ACHN (cell line): ENCODE data around the gene SIPA1L3.

ENCODE experiments used
- DNase-seq: peaks from one replicate; pipeline ENCODE4 v3.0.0-alpha.2; 2015
- in situ Hi-C: cut with HindIII; loops from 2 replicates; pipeline ENCODE4 v1.10.0; 2017; ENCODE audit warnings: low sequenced_read_pairs, low pct_ligation_motif_present, low pct_unique_long_range_greater_than_20kb

Gene SIPA1L3

DNA sequence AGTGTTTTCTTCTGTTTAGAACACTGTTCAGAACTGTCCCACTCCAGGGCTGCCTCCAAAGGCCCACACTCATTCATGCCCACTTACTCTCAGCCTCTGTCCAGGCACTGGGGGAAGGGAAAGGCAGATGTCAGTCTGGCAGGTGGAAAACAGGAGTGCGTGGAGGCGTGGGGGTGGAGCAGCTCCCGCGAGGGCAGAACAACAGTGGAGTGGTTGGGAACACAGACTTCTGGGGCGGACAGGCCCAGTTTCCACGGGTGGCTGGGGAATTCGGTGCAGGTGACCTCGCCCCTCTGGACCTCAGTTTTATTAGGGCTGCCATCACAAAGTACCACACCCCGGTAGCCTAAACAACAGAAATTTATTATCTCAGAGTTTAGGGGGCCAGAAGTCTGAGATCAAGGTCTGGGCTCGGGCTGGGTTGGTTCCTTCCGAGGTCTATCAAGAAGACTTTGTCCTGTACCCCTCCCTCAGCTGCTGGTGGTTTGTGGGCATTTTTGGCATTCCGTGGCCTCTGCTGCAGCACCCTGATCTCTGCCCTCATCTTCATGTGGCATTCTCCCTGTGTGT lies 59.7 kb downstream of the SIPA1L3 start:
- in situ Hi-C loops: no loop called here
- peak; percentile 56 for DNase-seq

DNA sequence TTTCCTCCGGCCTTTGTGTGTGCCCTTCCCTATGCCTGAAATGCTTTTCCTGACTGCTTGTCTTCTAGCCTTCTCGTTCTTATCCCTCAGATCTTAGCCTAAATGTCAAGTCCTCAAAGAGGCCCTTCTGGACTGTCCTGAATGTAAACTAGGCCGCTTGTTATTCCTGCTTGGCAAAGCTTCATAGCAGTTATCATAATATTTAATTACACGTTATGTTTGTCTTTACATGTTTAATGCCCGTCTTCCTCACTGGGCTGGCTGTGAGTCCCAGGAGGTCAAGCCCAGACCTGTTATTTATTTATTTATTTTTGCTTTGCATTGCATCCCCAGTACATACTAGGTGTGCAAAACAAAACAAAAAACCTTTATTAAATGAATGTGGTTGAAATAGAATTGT lies 62.7 kb downstream of the SIPA1L3 start:
- DNase-seq: no peak

DNA sequence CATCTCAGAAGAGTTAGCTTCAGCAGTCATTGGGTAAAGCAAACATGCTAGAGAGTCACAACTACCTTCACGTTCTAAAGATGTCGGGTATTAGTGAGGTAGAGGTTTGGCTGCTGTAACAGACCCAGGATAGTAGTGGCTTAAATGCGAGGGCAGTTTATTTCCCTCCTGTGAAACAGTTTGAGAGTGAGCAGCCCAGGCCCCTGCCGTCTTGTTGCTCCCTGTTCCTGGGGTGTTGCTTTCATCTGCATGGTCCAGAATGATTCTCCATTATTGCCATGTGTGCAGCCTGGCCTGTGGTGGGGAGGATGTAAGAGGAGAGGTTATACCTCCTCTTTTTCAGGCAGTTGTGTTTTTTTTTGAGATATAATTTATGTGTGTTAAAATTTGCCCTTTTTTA lies 63.7 kb downstream of the SIPA1L3 start:
- DNase-seq: no peak
- in situ Hi-C loops: no loop called here

More for the DNA sequence above, 62.7 kb downstream of the SIPA1L3 start:
- in situ Hi-C loops: no loop called here

DNA sequence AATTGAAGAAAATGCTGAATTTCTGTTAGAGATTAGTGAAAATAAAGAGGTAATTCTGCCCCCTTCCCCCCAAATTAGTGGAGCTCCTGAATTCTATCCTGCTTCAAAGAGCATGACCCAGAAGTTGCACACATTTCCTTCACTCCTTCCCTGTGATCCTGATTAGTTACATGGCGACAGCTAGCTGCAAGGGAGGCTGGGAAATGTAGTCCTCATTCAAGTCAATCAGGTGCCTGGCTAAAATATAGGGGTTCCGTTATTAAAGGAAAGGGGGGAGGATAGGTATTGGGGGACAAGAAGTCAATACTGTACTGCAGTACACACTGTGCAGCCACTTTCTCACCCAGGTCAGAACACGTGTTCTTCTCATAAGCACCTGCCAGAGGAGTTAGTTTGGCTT lies 65.8 kb downstream of the SIPA1L3 start:
- DNase-seq: no peak
- in situ Hi-C loops: no loop called here

DNA sequence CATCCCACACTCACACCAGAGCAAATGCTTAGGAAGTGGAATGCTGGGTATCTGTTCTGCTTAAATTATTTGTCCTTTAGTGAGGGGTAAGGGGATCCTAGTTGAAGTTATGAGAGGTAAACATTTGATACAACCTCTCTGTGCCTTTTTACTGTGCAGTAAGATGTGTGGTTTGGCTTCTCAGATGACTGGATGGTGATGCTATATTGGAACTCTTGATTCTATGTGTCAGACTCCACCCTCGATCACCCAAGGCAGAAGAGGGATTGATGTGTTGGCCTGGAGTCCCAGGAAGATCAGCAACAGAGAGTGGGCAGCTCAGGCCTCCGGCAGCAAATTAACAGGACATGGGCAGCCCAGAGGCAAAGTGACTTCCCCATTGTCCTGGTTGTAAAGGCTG lies 66.7 kb downstream of the SIPA1L3 start:
- no peak for DNase-seq
- in situ Hi-C loops: no loop called here

DNA sequence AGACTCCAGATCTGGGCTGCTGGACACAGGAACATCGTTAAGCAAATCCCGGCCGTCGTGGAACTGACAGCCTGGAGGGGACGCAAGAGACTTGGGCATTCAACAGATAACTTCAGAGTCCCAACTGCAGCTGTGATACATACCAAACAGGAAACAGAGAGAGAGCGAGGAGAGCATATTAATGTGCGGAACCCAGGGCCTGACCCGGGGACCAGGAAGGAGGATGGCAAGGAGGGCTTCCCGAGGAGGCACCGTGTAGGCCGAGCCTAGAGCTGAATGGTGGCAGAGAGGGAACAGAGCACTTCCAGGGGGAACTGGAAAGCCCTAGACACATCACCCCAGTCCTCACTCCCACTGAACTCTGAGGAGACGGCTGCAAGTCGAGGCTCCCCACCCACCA lies 68.1 kb downstream of the SIPA1L3 start:
- no peak for DNase-seq
- in situ Hi-C loops: no loop called here

DNA sequence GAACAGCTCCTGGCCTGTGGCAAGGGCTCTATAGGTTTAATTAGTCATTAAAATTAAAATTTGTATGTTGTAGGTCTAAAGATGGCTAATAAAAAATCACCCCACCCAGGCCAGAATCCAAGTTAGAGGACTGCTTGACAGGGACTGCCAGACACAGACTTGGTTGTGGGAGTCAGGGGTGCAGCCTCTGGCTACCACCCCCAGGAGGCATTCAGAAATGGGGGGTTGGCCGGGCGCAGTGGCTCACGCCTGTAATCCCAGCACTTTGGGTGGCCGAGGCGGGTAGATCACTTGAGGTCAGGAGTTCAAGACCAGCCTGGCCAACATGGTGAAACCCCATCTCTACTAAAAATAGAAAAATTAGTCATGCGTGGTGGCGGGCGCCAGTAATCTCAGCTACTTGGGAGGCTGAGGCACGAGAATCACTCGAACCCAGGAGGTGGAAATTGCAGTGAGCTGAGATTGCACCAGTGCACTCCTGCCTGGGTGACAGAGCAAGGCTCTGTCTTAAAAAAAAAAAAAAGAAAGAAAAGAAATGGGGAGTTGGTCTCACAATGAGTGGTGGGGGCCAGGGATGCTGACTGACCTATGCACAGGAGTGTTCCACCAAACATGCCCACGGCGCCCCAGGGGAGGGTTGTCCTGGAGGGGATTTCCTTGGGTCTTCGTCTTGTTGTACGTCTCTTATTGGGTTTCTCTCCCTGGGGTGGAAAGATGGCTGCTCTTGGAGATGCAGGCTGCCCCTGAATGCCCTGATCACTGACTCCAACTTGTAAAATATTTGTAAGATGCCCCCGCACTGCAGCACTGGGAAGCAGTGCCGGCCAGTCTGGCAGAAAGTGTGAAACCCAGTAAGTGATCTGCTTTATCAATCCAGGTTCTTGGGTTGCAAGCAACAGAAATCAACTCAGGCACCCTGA lies 68.8 kb downstream of the SIPA1L3 start:
- no peak for DNase-seq
- in situ Hi-C loops: no loop called here

DNA sequence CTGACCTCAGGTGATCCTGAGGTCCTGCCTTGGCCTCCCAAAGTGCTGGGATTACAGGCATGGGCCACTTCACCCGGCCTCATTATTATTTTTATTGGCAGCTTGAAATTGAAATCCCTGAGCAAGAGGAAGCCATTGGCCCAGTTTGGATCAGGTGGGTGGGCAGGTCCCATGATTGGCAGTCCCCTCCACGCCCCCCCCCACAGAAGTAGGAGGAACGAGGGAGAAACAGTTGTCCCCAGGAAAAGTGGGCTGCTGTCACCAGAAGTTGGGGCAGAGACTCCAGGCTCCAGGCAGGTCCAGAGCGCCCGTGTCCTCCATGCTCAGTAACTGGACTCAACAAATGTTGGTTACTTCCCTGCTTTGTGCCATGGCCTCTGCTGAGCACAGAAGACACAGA lies 70.4 kb downstream of the SIPA1L3 start:
- DNase-seq: no peak
- in situ Hi-C loops: no loop called here

DNA sequence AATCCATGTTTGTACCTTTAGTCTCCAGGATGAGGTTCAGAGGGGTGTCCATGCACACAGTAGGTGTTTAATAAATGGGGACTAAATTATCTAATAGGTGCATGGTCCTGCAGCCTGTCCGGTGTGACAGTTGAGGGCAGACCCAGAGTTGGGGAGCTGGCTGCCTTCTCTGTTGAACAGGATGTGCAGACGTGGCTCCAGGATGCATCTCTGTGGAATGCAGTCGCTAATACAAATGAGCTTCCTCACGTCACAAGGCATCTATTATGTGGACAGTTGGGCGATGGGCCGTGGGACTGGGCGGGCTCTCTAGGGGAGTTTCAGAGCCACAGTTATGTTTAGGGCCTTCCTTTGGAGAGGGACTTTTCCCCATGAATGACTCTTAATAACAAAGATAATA lies 71.0 kb downstream of the SIPA1L3 start:
- in situ Hi-C loops: no loop called here
- DNase-seq: peak; percentile 70

DNA sequence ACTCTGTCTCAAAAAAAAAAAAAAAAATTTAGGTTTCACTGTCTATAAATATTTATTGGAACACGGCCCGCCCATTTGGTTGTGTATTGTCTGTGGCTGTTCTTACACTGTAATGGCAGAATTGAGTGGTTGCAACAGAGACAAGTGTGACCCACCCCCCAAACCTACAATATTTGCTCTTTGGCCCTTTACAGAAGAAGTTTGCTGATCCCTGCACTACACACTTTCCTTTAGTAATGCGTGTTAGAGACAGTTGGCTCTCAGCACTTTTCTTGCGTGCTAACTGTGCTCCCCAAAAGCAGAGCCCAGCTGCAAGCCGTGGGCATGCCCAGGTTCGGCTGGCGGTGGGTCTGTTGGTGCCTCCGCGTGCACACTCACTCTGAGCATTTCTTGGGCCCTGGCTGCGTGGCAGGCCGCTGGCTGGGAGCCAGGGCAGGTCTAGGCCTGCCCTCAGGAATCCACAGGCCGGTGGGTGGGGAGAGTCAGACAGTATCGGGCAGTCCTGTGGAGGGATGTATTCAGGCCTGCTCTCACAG lies 72.6 kb downstream of the SIPA1L3 start:
- peak; percentile 40 for DNase-seq
- in situ Hi-C loops: no loop called here

DNA sequence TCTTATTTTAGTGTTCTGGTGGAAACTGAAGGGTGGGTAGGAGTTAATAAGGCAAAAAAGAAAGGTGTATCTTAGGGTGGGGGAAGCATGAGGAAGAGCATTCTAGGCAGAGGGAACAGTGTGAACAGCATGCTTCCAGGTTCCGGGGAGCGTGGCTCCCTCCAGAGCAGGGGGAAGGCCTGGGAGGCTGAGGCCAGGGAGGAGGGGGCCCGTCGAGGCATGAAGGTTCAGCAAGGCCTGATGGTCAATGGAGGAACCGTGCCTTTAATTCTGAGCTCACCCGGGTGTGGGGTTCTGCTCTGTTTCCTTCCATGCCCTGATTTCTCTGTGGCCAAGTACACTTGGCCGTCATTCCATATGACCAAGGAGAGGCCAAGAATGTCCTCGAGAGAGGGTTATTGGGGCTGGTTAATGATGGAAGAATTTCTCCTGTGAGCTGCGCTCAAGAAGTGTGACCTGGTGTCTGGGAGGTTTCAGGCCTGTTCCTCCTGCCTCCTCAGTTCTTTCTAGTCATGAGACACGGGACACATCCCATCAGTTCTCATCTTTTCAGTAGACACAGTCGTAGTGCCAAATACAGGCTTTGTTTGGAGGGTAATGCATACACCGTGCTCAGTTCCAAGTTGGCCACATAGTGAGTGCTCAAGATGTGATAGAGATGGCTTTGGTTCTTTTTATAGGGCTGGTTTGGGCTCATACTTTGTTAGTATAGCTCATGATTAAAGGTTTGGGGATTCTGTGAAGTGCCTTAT lies 73.6 kb downstream of the SIPA1L3 start:
- DNase-seq: peak; percentile 93
- in situ Hi-C loops: no loop called here

DNA sequence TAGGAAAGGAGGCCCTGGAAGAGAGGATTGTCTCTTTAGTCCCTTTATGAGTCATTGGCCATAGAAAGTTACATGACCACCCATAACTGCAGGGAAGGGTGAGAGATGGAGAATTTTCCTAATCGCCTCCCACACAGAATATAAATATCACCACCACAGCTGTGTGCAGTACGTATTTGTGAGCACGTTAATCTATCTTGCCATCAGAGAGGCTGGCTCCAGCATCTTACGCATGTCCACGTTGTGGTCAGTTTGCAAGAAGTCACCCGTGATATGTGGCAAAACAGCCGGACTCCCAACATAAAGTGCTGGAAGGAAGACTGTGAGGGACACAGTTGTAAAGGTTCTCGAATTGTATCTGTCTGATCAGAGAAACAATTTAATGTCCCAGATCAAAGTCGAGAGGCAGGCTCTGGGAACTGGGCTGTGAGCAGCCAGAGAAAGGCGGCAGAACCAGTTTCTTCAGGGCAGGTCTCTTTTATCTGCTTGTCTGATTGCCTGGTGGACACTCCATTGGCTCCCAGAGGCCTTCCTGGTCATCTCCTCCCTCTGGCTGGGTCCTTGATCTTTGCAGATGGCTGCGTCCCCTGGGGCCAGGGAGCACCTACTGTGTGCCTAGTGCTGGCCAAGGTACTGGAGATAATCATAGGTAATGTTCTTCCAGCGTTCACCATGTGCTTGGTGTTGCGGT lies 74.9 kb downstream of the SIPA1L3 start:
- in situ Hi-C loops: no loop called here
- no peak for DNase-seq

DNA sequence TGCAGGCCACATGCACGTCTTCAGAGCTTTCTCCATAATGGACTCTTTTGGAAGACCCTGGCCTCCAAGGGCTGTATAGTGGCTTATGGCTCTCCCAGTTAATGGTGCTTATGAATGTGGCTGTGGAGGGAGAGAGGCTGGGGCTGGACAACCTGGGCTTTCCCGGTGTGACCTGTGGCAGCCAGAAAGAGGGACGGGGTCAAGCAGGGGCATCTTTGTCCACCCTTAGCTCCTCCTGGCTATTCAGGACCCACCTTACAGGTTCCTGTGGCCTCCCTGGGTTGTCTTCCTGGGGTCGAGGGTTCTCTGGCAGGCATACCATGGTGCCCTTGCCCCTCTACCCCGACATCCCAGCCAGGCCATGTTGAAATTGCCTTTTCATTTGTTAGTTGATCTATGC lies 75.6 kb downstream of the SIPA1L3 start:
- in situ Hi-C loops: no loop called here
- no peak for DNase-seq

DNA sequence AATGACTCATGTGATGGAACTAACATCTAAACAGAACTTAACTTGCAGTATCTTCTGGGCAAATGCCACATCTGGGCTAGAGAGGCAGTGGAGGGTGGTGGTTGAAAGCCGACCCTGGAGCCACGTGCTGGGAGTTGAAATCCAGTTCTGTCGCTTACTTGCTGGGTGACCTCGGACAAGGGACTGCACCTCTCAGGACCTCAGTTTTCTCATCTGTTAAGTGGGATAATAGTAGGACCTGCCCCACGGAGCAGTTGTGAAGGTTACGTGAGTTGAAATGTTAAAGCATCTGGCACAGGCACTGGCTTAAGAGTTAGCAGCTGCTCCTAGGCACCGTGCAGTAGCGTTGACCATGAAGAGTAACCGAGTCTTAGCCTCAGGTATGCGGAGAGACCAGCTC lies 76.1 kb downstream of the SIPA1L3 start:
- no peak for DNase-seq
- in situ Hi-C loops: no loop called here

DNA sequence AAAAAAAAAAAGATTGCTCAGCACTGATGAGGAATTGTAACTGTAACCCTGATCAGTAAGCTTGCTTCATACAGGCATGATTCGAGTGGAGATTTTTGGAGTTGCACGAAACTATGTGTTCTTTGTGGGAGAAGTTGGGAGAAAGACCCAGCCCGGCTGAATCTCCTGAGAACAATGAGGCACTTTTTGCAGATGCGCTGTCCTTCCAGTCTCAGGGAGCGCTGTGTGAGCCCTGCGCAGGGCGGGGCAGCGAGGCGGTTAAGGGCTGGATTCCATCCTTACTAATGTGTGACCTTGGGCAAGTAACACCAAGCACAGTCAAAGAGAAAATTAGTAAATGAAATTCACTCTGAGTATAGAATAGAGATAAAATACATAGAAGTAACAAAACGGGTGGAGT lies 76.9 kb downstream of the SIPA1L3 start:
- no peak for DNase-seq
- in situ Hi-C loops: no loop called here

DNA sequence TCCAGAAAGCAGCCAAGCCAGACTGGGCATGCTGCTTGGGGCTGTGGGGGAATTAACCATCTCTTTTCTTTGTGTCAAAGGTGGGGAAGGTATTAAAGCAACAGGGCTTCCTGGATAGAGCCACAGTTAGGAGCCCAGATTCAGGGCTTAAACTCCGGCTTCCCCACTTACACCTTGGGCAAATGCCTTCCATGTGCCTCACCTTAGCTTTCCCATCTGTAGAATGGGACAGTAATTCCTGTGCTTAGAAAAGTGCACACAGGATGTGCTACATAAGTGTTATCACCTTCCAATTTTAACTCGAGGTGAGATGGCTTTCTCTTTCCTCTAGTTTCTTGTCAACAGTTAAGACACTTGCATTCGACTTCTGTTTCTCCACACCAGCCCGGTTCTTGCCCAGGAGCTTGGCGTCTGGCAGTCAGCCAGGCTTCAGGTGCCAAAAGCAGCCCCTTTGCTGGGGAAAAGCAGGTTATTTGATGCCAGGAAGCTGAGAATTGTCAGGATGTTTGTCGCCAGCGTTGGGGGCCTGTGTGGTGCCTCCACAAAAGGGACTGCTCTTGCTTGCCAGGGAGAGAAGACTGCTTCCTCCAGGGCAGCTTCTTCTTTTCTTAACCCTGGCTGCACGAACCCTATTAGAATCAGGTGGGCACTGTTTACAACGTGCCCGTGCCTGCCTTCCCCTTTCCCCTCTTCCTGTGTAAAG lies 79.2 kb downstream of the SIPA1L3 start:
- in situ Hi-C loops: no loop called here
- DNase-seq: no peak

DNA sequence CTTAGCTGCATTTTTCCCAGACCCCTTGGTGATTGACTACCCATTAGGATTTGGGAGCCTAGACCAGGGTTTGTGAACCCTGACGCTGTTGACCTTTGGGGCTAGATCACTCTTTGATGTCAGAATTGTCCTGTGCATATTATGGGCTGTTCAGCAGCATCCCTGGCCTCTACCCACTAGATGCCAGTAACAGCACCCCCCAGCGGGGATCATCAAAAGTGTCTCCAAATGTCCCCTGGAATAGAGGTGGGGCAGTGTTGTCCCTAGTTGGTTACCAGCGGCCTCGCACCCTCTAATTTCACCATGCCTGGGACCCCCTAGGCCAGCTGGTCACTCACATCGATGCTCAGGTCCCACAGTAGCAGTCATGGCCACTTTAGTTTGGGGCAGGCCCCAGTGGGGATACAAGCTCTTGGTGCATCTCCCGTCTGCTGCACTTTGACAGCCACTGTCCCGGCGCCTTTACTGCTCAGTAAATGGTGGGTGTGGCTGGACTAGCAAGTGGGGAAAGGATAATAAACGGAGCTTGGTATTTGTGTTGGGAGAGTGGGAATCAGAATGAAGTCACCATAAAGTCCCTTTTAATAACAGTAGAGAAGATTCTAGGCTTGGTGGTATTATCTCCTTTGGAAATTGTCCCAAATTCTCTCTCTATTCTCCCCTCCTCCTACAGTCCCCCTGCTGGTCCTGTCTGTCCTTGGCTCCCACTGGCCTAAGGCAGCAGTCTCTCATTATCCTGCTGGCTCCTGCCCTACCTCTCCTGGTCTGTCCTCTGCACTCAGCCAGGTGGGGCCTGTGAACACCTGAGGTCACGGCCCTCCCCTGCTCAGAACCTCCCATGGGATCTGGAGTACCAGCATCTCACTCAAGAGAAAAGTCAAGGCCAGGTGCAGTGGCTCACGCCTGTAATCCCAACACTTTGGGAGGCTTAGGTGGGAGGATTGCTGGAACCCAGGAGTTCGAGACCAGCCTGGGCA lies 80.6 kb downstream of the SIPA1L3 start:
- no peak for DNase-seq
- in situ Hi-C loops: no loop called here
